Left ventricle myocardium inferior (tissue), 1 donor: Measurements from ENCODE around the gene SLC10A1. TPM values are rescaled to one million over a fixed set of nuclear protein-coding genes. Genes with fewer than 3 reads are reported as not detected.

Source experiments
- DNase-seq: peaks from one replicate; pipeline ENCODE4 v3.0.0-alpha.2; 2020
- H3K27ac ChIP-seq: fragments of 200-600 bp; replicated peaks from 2 replicates; pipeline ENCODE4 v1.8.0; 2021
- H3K27me3 ChIP-seq: fragments of 200-600 bp; 2 replicates; pipeline ENCODE4 v1.8.0; 2021; ENCODE audit warnings: low read depth
- H3K36me3 ChIP-seq: fragments of 200-600 bp; 2 replicates; pipeline ENCODE4 v1.8.0; 2021
- H3K4me1 ChIP-seq: fragments of 200-600 bp; 2 replicates; pipeline ENCODE4 v1.8.0; 2021
- H3K4me3 ChIP-seq: fragments of 200-600 bp; 2 replicates; pipeline ENCODE4 v1.8.0; 2021; ENCODE audit warnings: mild to moderate bottlenecking, moderate library complexity
- H3K9me3 ChIP-seq: fragments of 200-600 bp; replicated peaks from 2 replicates; pipeline ENCODE4 v1.8.0; 2021
- intact Hi-C: fragments of 100-400 bp; cut with micrococcal nuclease; formaldehyde crosslinking; loops from one replicate; pipeline ENCODE4 v1.11.0; 2022
- total RNA-seq: library from RNA; stranded (reverse); fragmentation: NEBNext Ultra II Directional; extraction: Animal tissue kit (Norgen Biotek cat#: 25700); gene quantifications from one replicate; pipeline ENCODE4 v1.2.1, GENCODE V29; 2021
- TF ChIP-seq, protein P1 (sequence below): fragments of 200-600 bp; IDR thresholded peaks from 2 replicates; pipeline ENCODE4 v1.8.0; 2021; ENCODE audit warnings: antibody characterized with exemption, mild to moderate bottlenecking, borderline replicate concordance
- donor health status: DM: no; HTN: yes; CAD: no; lungs with severe emphysema.

The SLC10A1 gene
- total RNA-seq, 1 donor from 2014 or later, result not detected

DNA sequence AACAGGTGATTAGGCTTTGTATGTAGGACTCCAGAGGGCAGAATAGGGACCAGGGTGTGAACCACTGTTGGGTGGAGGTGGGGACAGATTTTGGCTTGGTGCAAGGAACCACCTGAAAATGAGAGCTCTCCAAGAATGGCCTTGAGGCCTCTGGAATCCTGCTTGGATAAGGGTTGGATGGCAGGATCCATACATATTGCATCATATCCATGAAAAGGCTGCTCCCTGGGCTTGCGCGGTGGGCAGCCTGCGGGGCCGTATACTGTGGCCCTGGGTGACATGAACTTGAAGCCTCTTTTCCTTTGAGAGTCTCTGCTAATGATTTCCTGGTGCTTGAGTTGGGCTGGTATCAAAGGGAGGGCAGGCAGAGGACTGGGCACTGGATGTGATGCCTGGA is 1.3 kb upstream of the SLC10A1 start:
- Histone ChIP-seq H3K9me3 (peaks cover 6% of the 10 kb centered on the region), H3K27me3 (peaks cover 7% of the 10 kb centered on the region), H3K36me3 (no peaks in the 10 kb centered on the region), H3K27ac (no peak overlapping the region), H3K4me1 (peaks cover 9% of the 10 kb centered on the region), H3K4me3 (no peak overlapping the region)
- intact Hi-C loops, result no loop called here
- DNase-seq, result no peak
- TF ChIP-seq, protein P1, sequence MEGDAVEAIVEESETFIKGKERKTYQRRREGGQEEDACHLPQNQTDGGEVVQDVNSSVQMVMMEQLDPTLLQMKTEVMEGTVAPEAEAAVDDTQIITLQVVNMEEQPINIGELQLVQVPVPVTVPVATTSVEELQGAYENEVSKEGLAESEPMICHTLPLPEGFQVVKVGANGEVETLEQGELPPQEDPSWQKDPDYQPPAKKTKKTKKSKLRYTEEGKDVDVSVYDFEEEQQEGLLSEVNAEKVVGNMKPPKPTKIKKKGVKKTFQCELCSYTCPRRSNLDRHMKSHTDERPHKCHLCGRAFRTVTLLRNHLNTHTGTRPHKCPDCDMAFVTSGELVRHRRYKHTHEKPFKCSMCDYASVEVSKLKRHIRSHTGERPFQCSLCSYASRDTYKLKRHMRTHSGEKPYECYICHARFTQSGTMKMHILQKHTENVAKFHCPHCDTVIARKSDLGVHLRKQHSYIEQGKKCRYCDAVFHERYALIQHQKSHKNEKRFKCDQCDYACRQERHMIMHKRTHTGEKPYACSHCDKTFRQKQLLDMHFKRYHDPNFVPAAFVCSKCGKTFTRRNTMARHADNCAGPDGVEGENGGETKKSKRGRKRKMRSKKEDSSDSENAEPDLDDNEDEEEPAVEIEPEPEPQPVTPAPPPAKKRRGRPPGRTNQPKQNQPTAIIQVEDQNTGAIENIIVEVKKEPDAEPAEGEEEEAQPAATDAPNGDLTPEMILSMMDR, result no peak

DNA sequence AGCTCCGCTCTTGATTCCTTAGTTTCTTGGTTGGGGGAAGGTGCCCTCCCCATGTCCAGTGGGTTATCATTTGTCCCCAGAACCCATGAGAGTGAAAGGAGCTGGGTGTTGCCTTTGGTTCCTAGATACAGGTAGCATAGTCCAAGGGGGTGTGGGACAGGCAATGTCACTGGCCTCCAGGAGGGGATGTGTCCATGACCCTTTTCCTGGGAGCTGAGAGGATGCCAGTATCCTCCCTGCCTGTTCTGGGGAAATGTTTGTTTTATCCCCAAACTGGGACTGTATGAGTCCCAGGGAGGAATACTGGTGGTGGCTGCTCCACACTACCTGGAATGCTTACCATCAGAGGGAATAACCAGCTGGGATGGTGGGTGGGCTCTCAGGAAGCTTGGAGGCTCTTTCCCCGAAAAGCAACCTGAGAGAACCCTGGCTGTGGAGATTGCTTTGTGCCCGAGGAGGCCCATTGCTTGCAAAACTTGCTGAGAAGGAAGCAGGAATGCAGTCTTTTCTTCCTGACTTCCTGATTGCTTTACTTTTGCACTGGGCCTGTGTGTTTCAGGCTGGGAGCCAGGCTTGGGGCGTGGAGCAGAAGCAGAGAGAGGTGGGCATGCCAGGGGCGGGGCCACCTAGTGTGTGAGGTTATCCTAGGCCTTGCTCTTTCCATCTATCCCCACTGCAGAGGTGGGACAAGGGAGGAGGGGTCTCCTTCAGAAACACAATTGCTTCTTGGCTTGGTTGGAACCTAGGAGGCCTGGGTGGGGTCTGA is 715 bp upstream of the SLC10A1 start:
- DNase-seq, result no peak
- TF ChIP-seq, protein P1, result no peak
- H3K4me1 ChIP-seq, result peaks cover 9% of the 10 kb centered on the region
- peaks cover 7% of the 10 kb centered on the region for H3K27me3 ChIP-seq
- peaks cover 6% of the 10 kb centered on the region for H3K9me3 ChIP-seq
- intact Hi-C loops, result no loop called here
- no peaks in the 10 kb centered on the region for H3K36me3 ChIP-seq
- no peak overlapping the region for H3K4me3 ChIP-seq
- no peak overlapping the region for H3K27ac ChIP-seq

DNA sequence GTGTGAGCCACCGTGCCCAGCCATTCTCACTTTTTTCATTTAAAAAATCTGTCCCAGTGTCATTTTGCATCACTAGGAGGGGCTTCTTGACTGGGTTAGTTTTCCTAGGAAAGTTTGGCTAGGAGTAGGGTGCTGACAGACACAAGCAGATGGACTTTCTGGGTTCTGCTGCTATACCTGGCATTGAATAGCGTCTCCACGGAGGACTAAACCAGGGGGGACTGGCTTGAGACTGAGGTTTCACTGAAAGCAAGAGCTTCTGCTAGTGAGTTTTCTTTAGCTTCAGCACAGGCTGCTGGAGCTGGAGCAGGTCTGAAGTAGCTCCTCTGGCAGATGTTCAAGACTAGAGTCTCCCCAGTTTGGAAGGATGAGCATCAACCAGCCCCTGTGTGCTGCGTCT is 1.4 kb downstream of the SLC10A1 start:
- H3K27ac ChIP-seq, result no peak overlapping the region
- TF ChIP-seq, protein P1, result no peak
- peaks cover 9% of the 10 kb centered on the region for H3K4me1 ChIP-seq
- peaks cover 2% of the 10 kb centered on the region for H3K27me3 ChIP-seq
- H3K4me3 ChIP-seq, result no peak overlapping the region
- intact Hi-C loops, result no loop called here
- no peaks in the 10 kb centered on the region for H3K9me3 ChIP-seq
- DNase-seq, result no peak
- no peaks in the 10 kb centered on the region for H3K36me3 ChIP-seq

DNA sequence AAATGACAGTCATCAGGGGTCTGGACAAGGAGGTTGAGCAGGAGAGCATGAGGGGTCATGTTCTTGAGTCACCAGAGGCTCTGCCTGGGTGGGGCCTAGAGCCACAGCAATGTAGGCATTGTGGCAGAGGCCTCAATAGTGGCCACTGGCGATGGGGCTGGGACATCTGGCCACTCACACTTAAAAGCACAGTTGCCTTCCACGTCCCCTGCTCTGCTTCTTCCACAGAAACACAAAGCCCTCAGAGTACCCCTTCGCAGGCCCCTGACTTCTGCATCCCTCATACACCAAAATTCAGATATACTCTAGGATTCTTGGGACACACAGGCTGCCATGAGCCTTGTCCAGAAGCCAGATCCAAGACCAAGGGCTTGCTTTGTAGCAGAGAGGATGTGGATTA is 2.2 kb downstream of the SLC10A1 start:
- no peak overlapping the region for H3K4me3 ChIP-seq
- H3K4me1 ChIP-seq, result peaks cover 9% of the 10 kb centered on the region
- H3K27ac ChIP-seq, result no peak overlapping the region
- H3K27me3 ChIP-seq, result no peaks in the 10 kb centered on the region
- TF ChIP-seq, protein P1, result no peak
- H3K9me3 ChIP-seq, result no peaks in the 10 kb centered on the region
- intact Hi-C loops, result no loop called here
- DNase-seq, result no peak
- H3K36me3 ChIP-seq, result no peaks in the 10 kb centered on the region

DNA sequence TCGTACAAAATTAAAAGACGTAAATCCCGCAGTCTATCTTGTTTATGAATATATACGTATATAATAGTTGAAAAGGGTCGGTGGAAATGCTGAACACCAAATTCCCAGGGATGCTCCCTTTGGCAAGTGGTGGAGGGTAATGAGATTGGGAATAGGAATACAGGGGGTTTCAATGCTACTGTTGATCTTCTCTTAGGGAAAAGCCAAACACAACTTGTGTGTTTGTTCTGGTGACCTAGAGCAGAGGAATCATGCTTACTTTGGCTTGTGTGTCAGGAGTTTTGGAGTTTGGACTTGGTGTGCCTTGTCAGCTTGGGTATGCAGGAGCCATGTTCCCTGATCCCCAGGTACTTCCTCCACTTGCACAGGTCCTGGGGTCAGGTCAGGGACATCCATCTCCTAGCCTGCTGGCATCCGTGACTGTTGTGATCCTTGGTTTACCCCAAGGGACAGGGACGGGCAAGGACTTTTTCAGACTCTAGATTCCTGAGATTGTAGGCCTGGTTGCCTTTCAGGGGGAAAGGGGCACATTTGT is 4.1 kb downstream of the SLC10A1 start:
- Histone ChIP-seq H3K4me3 (no peak overlapping the region), H3K4me1 (peaks cover 9% of the 10 kb centered on the region), H3K9me3 (no peaks in the 10 kb centered on the region), H3K27me3 (no peaks in the 10 kb centered on the region), H3K36me3 (no peaks in the 10 kb centered on the region), H3K27ac (no peak overlapping the region)
- DNase-seq, result no peak
- TF ChIP-seq, protein P1, result no peak
- intact Hi-C loops, result no loop called here
